SK-N-SH (cell line): ENCODE measurements around the gene ATP6V1G3. TPM values are rescaled to one million over a fixed set of nuclear protein-coding genes. Genes with fewer than 3 reads are reported as not detected.

Source experiments
- CTCF ChIA-PET: fragments of 300-600, 350-600 bp; formaldehyde crosslinking; extraction: SDS; loops from one replicate; lab custom pipeline; 2021; lab: Yijun Ruan, JAX
- POLR2A ChIA-PET: fragments of 350-600 bp; sonication (Branson Sonifier 250); formaldehyde crosslinking; extraction: SDS; loops from one replicate; lab custom pipeline; 2020; ENCODE audit warnings: antibody characterized with exemption, inconsistent platforms; lab: Yijun Ruan, JAX
- DNase-seq: peaks from one replicate; pipeline ENCODE4 v3.0.0; 2012
- H2AFZ ChIP-seq: fragments of 200-600 bp; sonication (generic); 2 replicates; pipeline ENCODE4 v1.8.1; 2016; ENCODE audit warnings: antibody characterized with exemption, mild to moderate bottlenecking, low read depth
- H3F3A ChIP-seq: fragments of 200-600 bp; sonication (generic); replicated peaks from 2 replicates; pipeline ENCODE3; 2016; ENCODE audit warnings: antibody characterized with exemption, mild to moderate bottlenecking; ENCODE audit not compliant: insufficient read depth
- H3K27ac ChIP-seq, 2 experiments: fragments of 200-500 bp in 1 of 2; fragments of 200-600 bp in 1 of 2; sonication (Bioruptor generic) in 1 of 2; sonication (generic), shearing (Covaris generic) in 1 of 2; 2 replicates each; pipeline versions ENCODE4 v1.5.1 to v1.6.1; 2014 to 2016; ENCODE audit warnings: low read depth in 2 of 2, inconsistent platforms in 1 of 2, low read length in 1 of 2, mild to moderate bottlenecking in 1 of 2, mixed read lengths in 1 of 2
- H3K27me3 ChIP-seq: fragments of 200-600 bp; sonication (generic), shearing (Covaris generic); 2 replicates; pipeline ENCODE4 v1.6.1; 2016; ENCODE audit warnings: mixed run types; ENCODE audit not compliant: insufficient read depth
- H3K36me3 ChIP-seq, 2 experiments: fragments of 200-500 bp in 1 of 2; fragments of 200-600 bp in 1 of 2; sonication (Bioruptor generic) in 1 of 2; sonication (generic) in 1 of 2; replicated peaks in 1 of 2; 2 replicates each; pipeline versions ENCODE3 to v1.5.1; 2014 to 2016; ENCODE audit warnings: low read length in 1 of 2, mild to moderate bottlenecking in 1 of 2; ENCODE audit not compliant: insufficient read depth in 2 of 2, control insufficient read depth in 1 of 2
- H3K4me1 ChIP-seq, 2 experiments: fragments of 200-500 bp in 1 of 2; fragments of 200-600 bp in 1 of 2; sonication (Bioruptor generic) in 1 of 2; sonication (generic), shearing (Covaris generic) in 1 of 2; 2 replicates each; pipeline versions ENCODE4 v1.5.1 to v1.6.1; 2014 to 2016; ENCODE audit warnings: low read depth in 1 of 2, low read length in 1 of 2, mixed run types in 1 of 2; ENCODE audit not compliant: insufficient read depth in 2 of 2, control insufficient read depth in 1 of 2
- H3K4me2 ChIP-seq: fragments of 200-600 bp; sonication (generic), shearing (Covaris generic); 2 replicates; pipeline ENCODE4 v1.6.1; 2017; ENCODE audit warnings: mixed run types
- H3K4me3 ChIP-seq, 2 experiments: fragments of 200-500 bp in 1 of 2; fragments of 200-600 bp in 1 of 2; sonication (Bioruptor generic) in 1 of 2; sonication (generic), shearing (Covaris generic) in 1 of 2; 2 replicates each; pipeline versions ENCODE4 v1.5.1 to v1.8.1; 2014 to 2016; ENCODE audit warnings: low read depth in 2 of 2, inconsistent platforms in 1 of 2, low read length in 1 of 2, mild to moderate bottlenecking in 1 of 2, mixed read lengths in 1 of 2, moderate library complexity in 1 of 2
- H3K79me2 ChIP-seq: fragments of 200-600 bp; sonication (generic); 2 replicates; pipeline ENCODE4 v1.8.1; 2017; ENCODE audit warnings: mild to moderate bottlenecking; ENCODE audit not compliant: insufficient read depth
- H3K9ac ChIP-seq: fragments of 200-600 bp; sonication (generic); 2 replicates; pipeline ENCODE4 v1.6.1; 2017; ENCODE audit warnings: mixed run types
- H3K9me2 ChIP-seq: fragments of 200-600 bp; sonication (generic); 2 replicates; pipeline ENCODE4 v1.6.1; 2017; ENCODE audit warnings: mixed run types
- H3K9me3 ChIP-seq: fragments of 200-600 bp; sonication (generic); 2 replicates; pipeline ENCODE4 v1.6.1; 2017; ENCODE audit warnings: mixed run types, mild to moderate bottlenecking, moderate library complexity
- H4K20me1 ChIP-seq: fragments of 200-600 bp; sonication (generic); 2 replicates; pipeline ENCODE4 v1.6.1; 2017; ENCODE audit warnings: mild to moderate bottlenecking, mixed run types; ENCODE audit not compliant: insufficient read depth
- EP300 ChIP-seq, 2 experiments: IDR thresholded peaks; 2 replicates each; pipeline versions ENCODE4 v1.4.0 to v1.6.1; 2012; ENCODE audit warnings: borderline replicate concordance in 1 of 2, low read depth in 1 of 2, low read length in 1 of 2
- EZH2phosphoT487 ChIP-seq: fragments of 200-600 bp; sonication (generic); IDR thresholded peaks from 2 replicates; pipeline ENCODE4 v1.6.1; 2017; ENCODE audit warnings: low read depth, mixed run types, mild to moderate bottlenecking, antibody characterized with exemption, moderate library complexity, borderline replicate concordance
- GABPA ChIP-seq: IDR thresholded peaks from 2 replicates; pipeline ENCODE4 v1.4.0; 2012; ENCODE audit warnings: low read depth, mild to moderate bottlenecking
- MAX ChIP-seq: IDR thresholded peaks from 2 replicates; pipeline ENCODE4 v1.4.0; 2012; ENCODE audit warnings: low read depth
- NFIC ChIP-seq: IDR thresholded peaks from 2 replicates; pipeline ENCODE4 v1.4.0; 2012; ENCODE audit warnings: borderline replicate concordance
- RAD21 ChIP-seq: IDR thresholded peaks from 2 replicates; pipeline ENCODE4 v1.6.1; 2012; ENCODE audit warnings: mild to moderate bottlenecking, low read length
- RFX5 ChIP-seq: IDR thresholded peaks from 2 replicates; pipeline ENCODE4 v1.6.1; 2012; ENCODE audit warnings: mild to moderate bottlenecking, improper control_type of control experiment, low read length
- RXRA ChIP-seq: IDR thresholded peaks from 2 replicates; pipeline ENCODE4 v1.4.0; 2012; ENCODE audit warnings: low read depth, mild to moderate bottlenecking, borderline replicate concordance
- SIN3A ChIP-seq: IDR thresholded peaks from 2 replicates; pipeline ENCODE4 v1.6.1; 2012; ENCODE audit warnings: low read depth, mild to moderate bottlenecking, low read length, moderate library complexity, borderline replicate concordance
- TAF1 ChIP-seq: IDR thresholded peaks from 2 replicates; pipeline ENCODE4 v1.6.1; 2012; ENCODE audit warnings: low read depth, mild to moderate bottlenecking, low read length, moderate library complexity, borderline replicate concordance
- TCF12 ChIP-seq: IDR thresholded peaks from 2 replicates; pipeline ENCODE4 v1.4.0; 2012
- YY1 ChIP-seq: IDR thresholded peaks from 2 replicates; pipeline ENCODE4 v1.4.0; 2012; ENCODE audit warnings: low read depth, mild to moderate bottlenecking
- ZBTB33 ChIP-seq: IDR thresholded peaks from 2 replicates; pipeline ENCODE4 v1.4.0; 2012; ENCODE audit warnings: low read depth, borderline replicate concordance
- WGBS: methylation state at CpG from one replicate; pipeline ENCODE4 v1.1.6; 2017; ENCODE audit warnings: low lambda C conversion rate; 5-methylcytosine and 5-hydroxymethylcytosine counted together
- polyA plus RNA-seq, 3 experiments: library from polyadenylated mRNA; depleted of rRNA; stranded (reverse); fragments of >200 nt; gene quantifications; 2 replicates each; pipeline ENCODE4 v1.2.3, GENCODE V29; 2012
- TF ChIP-seq, protein P1 (sequence below): IDR thresholded peaks from 2 replicates; pipeline ENCODE4; 2012
- TF ChIP-seq, protein P2 (sequence below): IDR thresholded peaks from 2 replicates; pipeline ENCODE4 v1.6.1; 2012; ENCODE audit warnings: mild to moderate bottlenecking, low read depth, low read length, moderate library complexity
- TF ChIP-seq, protein P3 (sequence below): fragments of 200-600 bp; sonication (generic); IDR thresholded peaks from 2 replicates; pipeline ENCODE4 v1.6.1; 2017; ENCODE audit warnings: antibody characterized with exemption, mild to moderate bottlenecking, moderate library complexity

The ATP6V1G3 gene
- polyA plus RNA-seq, 1 of the 3 experiments (the other 2 are of a cell fraction), result not detected

GRCh38 chr1:198544265-198544664, 3.8 kb upstream of the ATP6V1G3 start:
- whole genome bisulfite sequencing, result 24% methylated on average over 1 of the region's 1 CpG
- no peak overlapping the region for H2AFZ ChIP-seq
- no peak overlapping the region for H3K4me3 ChIP-seq
- H3K4me2 ChIP-seq, result no peak overlapping the region
- no peak overlapping the region for H3K9ac ChIP-seq
- no peaks in the 10 kb centered on the region for H4K20me1 ChIP-seq
- DNase-seq, result peak; percentile 6
- H3K36me3 ChIP-seq, result no peaks in the 10 kb centered on the region
- H3K27ac ChIP-seq, result peak overlapping the region in 1 of 2 experiments; percentile 55; a peak in 2 of 4 replicates
- no peaks in the 10 kb centered on the region for H3K27me3 ChIP-seq
- TF ChIP-seq, protein P1, sequence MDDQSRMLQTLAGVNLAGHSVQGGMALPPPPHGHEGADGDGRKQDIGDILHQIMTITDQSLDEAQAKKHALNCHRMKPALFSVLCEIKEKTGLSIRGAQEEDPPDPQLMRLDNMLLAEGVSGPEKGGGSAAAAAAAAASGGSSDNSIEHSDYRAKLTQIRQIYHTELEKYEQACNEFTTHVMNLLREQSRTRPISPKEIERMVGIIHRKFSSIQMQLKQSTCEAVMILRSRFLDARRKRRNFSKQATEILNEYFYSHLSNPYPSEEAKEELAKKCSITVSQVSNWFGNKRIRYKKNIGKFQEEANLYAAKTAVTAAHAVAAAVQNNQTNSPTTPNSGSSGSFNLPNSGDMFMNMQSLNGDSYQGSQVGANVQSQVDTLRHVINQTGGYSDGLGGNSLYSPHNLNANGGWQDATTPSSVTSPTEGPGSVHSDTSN, result peak; percentile 28
- TF ChIP-seq YY1 (no peak), TCF12 (peak; percentile 28; the same call in 1 of the 2 replicates), EZH2phosphoT487 (no peak), RAD21 (no peak), NFIC (no peak), RXRA (no peak)
- TF ChIP-seq, protein P2, sequence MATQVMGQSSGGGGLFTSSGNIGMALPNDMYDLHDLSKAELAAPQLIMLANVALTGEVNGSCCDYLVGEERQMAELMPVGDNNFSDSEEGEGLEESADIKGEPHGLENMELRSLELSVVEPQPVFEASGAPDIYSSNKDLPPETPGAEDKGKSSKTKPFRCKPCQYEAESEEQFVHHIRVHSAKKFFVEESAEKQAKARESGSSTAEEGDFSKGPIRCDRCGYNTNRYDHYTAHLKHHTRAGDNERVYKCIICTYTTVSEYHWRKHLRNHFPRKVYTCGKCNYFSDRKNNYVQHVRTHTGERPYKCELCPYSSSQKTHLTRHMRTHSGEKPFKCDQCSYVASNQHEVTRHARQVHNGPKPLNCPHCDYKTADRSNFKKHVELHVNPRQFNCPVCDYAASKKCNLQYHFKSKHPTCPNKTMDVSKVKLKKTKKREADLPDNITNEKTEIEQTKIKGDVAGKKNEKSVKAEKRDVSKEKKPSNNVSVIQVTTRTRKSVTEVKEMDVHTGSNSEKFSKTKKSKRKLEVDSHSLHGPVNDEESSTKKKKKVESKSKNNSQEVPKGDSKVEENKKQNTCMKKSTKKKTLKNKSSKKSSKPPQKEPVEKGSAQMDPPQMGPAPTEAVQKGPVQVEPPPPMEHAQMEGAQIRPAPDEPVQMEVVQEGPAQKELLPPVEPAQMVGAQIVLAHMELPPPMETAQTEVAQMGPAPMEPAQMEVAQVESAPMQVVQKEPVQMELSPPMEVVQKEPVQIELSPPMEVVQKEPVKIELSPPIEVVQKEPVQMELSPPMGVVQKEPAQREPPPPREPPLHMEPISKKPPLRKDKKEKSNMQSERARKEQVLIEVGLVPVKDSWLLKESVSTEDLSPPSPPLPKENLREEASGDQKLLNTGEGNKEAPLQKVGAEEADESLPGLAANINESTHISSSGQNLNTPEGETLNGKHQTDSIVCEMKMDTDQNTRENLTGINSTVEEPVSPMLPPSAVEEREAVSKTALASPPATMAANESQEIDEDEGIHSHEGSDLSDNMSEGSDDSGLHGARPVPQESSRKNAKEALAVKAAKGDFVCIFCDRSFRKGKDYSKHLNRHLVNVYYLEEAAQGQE, result no peak
- POLR2A ChIA-PET, result no interaction called here
- H3F3A ChIP-seq, result no peaks in the 10 kb centered on the region
- no peaks in the 10 kb centered on the region for H3K79me2 ChIP-seq
- no peaks in the 10 kb centered on the region for H3K9me2 ChIP-seq
- CTCF ChIA-PET, result interaction anchor here (0.9 to 1.0 kb wide), 2 partner anchors 12 to 18 kb away, joined by 3 read pairs; no protein-coding TSS in a partner anchor
- peaks cover 0 to 4% of the 10 kb centered on the region in 2 experiments; a peak in 1 of 4 replicates for H3K4me1 ChIP-seq
- no peaks in the 10 kb centered on the region for H3K9me3 ChIP-seq

DNA sequence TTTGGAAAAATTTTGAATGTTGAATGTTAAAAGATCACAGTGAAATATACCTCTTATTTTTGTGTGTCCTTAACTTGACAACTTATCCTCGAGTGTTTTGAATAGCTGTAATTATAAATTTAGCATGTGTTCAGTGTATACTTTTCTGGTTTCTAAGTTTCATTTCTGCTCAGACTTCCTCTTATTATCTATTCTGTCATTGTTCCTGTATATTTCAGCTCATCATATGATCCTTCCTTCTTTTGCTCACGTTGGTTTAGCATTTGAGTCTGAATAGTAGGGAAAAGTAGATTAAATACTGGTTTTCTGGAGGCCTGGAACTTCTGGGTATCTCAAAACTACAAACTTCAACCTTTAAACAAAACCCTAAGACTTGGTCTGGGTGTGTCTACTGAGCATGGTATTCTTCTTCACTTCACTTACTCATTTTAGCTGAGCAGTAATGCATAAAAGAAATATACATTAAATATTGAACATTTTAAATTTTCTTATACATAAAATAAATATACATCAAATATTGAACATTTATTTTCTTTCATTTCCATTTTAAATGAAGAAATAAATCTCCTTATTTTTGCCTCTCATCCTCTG, 3.3 kb upstream of the ATP6V1G3 start:
- H3K9ac ChIP-seq, result no peak overlapping the region
- no peak overlapping the region for H3K27ac ChIP-seq
- H3K4me1 ChIP-seq, result peaks cover 0 to 4% of the 10 kb centered on the region in 2 experiments; a peak in 1 of 4 replicates
- H3K36me3 ChIP-seq, result no peaks in the 10 kb centered on the region
- POLR2A ChIA-PET, result no interaction called here
- no peak overlapping the region for H3K4me2 ChIP-seq
- H4K20me1 ChIP-seq, result no peaks in the 10 kb centered on the region
- H3K9me2 ChIP-seq, result no peaks in the 10 kb centered on the region
- H3K27me3 ChIP-seq, result no peaks in the 10 kb centered on the region
- no peaks in the 10 kb centered on the region for H3F3A ChIP-seq
- no peaks in the 10 kb centered on the region for H3K79me2 ChIP-seq
- CTCF ChIA-PET, result interaction anchor here (0.9 to 1.0 kb wide), 2 partner anchors 13 to 18 kb away, joined by 3 read pairs; no protein-coding TSS in a partner anchor
- no peak overlapping the region for H3K4me3 ChIP-seq
- DNase-seq, result no peak
- 0 out of 2 replicates have a peak overlapping the region, but pooled peaks have one; percentile 47 for H2AFZ ChIP-seq
- no peaks in the 10 kb centered on the region for H3K9me3 ChIP-seq
- 91% methylated on average over 2 of the region's 2 CpGs for WGBS
- TF ChIP-seq TAF1, result no peak
- no peak for TF ChIP-seq EP300 (IDR thresholded peaks at IDR 0.05; ENCODE audit: borderline replicate concordance in 1 of 2, low read depth in 1 of 2, low read length in 1 of 2)
- no peak for TF ChIP-seq MAX
- TF ChIP-seq, protein P3, sequence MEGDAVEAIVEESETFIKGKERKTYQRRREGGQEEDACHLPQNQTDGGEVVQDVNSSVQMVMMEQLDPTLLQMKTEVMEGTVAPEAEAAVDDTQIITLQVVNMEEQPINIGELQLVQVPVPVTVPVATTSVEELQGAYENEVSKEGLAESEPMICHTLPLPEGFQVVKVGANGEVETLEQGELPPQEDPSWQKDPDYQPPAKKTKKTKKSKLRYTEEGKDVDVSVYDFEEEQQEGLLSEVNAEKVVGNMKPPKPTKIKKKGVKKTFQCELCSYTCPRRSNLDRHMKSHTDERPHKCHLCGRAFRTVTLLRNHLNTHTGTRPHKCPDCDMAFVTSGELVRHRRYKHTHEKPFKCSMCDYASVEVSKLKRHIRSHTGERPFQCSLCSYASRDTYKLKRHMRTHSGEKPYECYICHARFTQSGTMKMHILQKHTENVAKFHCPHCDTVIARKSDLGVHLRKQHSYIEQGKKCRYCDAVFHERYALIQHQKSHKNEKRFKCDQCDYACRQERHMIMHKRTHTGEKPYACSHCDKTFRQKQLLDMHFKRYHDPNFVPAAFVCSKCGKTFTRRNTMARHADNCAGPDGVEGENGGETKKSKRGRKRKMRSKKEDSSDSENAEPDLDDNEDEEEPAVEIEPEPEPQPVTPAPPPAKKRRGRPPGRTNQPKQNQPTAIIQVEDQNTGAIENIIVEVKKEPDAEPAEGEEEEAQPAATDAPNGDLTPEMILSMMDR, result no peak
- TF ChIP-seq RFX5, result no peak
- TF ChIP-seq GABPA, result no peak
- no peak for TF ChIP-seq ZBTB33
- TF ChIP-seq YY1, result no peak
- no peak for TF ChIP-seq NFIC
- no peak for TF ChIP-seq RAD21
- TF ChIP-seq SIN3A, result no peak
